Upper lobe of left lung (tissue), 6 donors: ENCODE results near the gene ATOSA. TPM values are rescaled to one million over a fixed set of nuclear protein-coding genes. Genes with fewer than 3 reads are reported as not detected.
A peak's percentile ranks its signal among the peaks of the same experiment; 100 is the strongest.

Experiments
- ATAC-seq, 2 donors: fragments of 200-7000 bp; cut with Tn5 transposase; one replicate each; pipeline ENCODE4 v1.9.1; 2022; ENCODE audit warnings: mild to moderate bottlenecking in 2 of 2, moderate library complexity in 2 of 2; ENCODE audit not compliant: low FRiP score in 2 of 2
- DNase-seq, 2 donors: peaks; one replicate each; pipeline ENCODE4 v3.0.0-alpha.2; 2019 to 2020
- H3K27ac ChIP-seq, 4 donors: fragments of 200-600 bp; sonication (generic); one replicate each; pipeline ENCODE4 v1.5.1; 2016 to 2019
- H3K27me3 ChIP-seq, 4 donors: fragments of 200-600 bp; sonication (generic); one replicate each; pipeline ENCODE4 v1.5.1; 2017 to 2019
- H3K36me3 ChIP-seq, 4 donors: fragments of 200-600 bp; sonication (generic); one replicate each; pipeline ENCODE4 v1.5.1; 2016 to 2019
- H3K4me1 ChIP-seq, 4 donors: fragments of 200-600 bp; sonication (generic); one replicate each; pipeline ENCODE4 v1.5.1; 2018 to 2019
- H3K4me3 ChIP-seq, 4 donors: fragments of 200-600 bp; sonication (generic); one replicate each; pipeline ENCODE4 v1.5.1; 2017 to 2019; ENCODE audit warnings: mild to moderate bottlenecking in 2 of 4, moderate library complexity in 1 of 4
- H3K9me3 ChIP-seq, 4 donors: fragments of 200-600 bp; sonication (generic); one replicate each; pipeline ENCODE4 v1.5.1; 2018 to 2019
- EP300 ChIP-seq, 4 donors: sonication (generic); formaldehyde crosslinking; IDR thresholded peaks; one replicate each; pipeline ENCODE4 v1.5.1; 2017; ENCODE audit warnings: antibody characterized with exemption in 4 of 4, control low read depth in 2 of 4
- POLR2A ChIP-seq, 4 donors: fragments of 450-650 bp; IDR thresholded peaks; one replicate each; pipeline ENCODE4 v1.5.1; 2016 to 2017; ENCODE audit warnings: antibody characterized with exemption in 4 of 4, mild to moderate bottlenecking in 2 of 4
- POLR2AphosphoS5 ChIP-seq, 2 donors: sonication (generic); formaldehyde crosslinking; IDR thresholded peaks; one replicate each; pipeline ENCODE4 v1.5.1; 2017; ENCODE audit warnings: antibody characterized with exemption in 2 of 2
- WGBS, 2 donors: methylation state at CpG; one replicate each; pipeline ENCODE4 v1.1.5; 2017 to 2018; 5-methylcytosine and 5-hydroxymethylcytosine counted together
- total RNA-seq, 6 donors: library from RNA; depleted of rRNA in 4 of 6; stranded (reverse); fragments of >200 nt in 4 of 6; gene quantifications; one replicate each; pipeline versions ENCODE4 v1.1.0 to v1.2.1, GENCODE V29; 2016 to 2021
- TF ChIP-seq, protein P1 (sequence below), 6 experiments: fragments of 450-650 bp in 4 of 6; fragments of 200-600 bp in 2 of 6; sonication (generic) in 2 of 6; IDR thresholded peaks; one replicate each; pipeline ENCODE4 v1.5.1; 2016 to 2019; ENCODE audit warnings: antibody characterized with exemption in 6 of 6
- donor health status: DM: no; HTN: no; CAD: no; lungs with moderate emphysema.
- donor health status: DM: no; HTN: yes; CAD: no; lungs with severe emphysema.

The ATOSA gene
- total RNA-seq, 6 donors from 2014 or later, result 30.8 to 115 (median 45.4) TPM

DNA sequence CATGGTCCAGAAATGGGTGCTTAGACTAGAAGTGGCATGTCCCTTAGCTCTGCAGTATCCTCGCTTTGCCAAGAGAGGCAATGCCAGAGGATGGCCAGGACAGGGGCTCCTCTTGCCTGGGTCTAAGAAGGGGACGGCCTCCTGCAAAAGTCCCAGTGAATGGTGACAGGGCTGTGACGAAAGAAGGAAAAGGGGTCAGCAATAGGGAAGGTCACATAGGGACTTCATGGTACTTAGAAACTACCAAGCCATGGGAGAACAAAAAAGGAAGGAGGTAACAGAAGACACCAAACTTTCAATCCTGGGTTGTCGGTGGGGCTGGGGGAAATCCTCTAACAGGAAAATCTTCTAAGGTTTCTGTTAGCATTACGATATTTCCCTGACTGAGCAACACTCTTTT, 36.2 kb upstream of the ATOSA start:
- 65 to 82% methylated on average over 5 of the region's 5 CpGs for WGBS, 2 donors
- Histone ChIP-seq H3K36me3 (no peaks in the 10 kb centered on the region), H3K9me3 (no peaks in the 10 kb centered on the region), H3K4me1 (no peaks in the 10 kb centered on the region), H3K27me3 (no peaks in the 10 kb centered on the region), H3K27ac (no peak overlapping the region), H3K4me3 (no peak overlapping the region)
- TF ChIP-seq POLR2AphosphoS5 (IDR thresholded peaks at IDR 0.05) (no peak), EP300 (IDR thresholded peaks at IDR 0.05) (no peak), POLR2A (IDR thresholded peaks at IDR 0.05) (no peak)
- TF ChIP-seq, protein P1, sequence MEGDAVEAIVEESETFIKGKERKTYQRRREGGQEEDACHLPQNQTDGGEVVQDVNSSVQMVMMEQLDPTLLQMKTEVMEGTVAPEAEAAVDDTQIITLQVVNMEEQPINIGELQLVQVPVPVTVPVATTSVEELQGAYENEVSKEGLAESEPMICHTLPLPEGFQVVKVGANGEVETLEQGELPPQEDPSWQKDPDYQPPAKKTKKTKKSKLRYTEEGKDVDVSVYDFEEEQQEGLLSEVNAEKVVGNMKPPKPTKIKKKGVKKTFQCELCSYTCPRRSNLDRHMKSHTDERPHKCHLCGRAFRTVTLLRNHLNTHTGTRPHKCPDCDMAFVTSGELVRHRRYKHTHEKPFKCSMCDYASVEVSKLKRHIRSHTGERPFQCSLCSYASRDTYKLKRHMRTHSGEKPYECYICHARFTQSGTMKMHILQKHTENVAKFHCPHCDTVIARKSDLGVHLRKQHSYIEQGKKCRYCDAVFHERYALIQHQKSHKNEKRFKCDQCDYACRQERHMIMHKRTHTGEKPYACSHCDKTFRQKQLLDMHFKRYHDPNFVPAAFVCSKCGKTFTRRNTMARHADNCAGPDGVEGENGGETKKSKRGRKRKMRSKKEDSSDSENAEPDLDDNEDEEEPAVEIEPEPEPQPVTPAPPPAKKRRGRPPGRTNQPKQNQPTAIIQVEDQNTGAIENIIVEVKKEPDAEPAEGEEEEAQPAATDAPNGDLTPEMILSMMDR (IDR thresholded peaks at IDR 0.05), result no peak
- ATAC-seq (no peak), DNase-seq (no peak)

DNA sequence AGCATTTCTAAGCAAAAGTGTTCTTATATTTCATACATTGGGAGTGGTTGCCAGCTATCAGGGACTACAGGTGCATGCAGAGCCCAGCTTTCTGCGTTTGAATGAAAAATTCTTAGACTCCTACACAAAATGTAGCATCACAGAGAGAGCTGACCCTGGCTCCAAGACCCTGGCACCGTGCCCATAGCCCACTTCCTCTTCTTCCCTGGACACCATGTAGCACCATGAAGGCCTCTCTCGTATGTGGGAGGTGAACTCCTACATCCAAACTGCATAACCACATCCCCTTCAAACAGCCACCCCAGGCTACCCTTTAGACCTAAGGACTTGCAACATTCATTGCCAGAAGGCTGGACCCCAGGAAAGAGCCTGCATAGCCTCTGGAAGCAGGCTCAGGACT, 35.8 kb upstream of the ATOSA start:
- H3K9me3 ChIP-seq, result no peaks in the 10 kb centered on the region
- no peak for TF ChIP-seq POLR2A (IDR thresholded peaks at IDR 0.05)
- TF ChIP-seq EP300 (IDR thresholded peaks at IDR 0.05), result no peak
- TF ChIP-seq POLR2AphosphoS5 (IDR thresholded peaks at IDR 0.05), result no peak
- TF ChIP-seq, protein P1 (IDR thresholded peaks at IDR 0.05), result no peak
- 53 to 60% methylated on average over 3 of the region's 3 CpGs for WGBS, 2 donors
- H3K36me3 ChIP-seq, result no peaks in the 10 kb centered on the region
- no peak overlapping the region for H3K27ac ChIP-seq
- DNase-seq (no peak), ATAC-seq (no peak)
- H3K27me3 ChIP-seq, result no peaks in the 10 kb centered on the region
- no peak overlapping the region for H3K4me3 ChIP-seq
- no peaks in the 10 kb centered on the region for H3K4me1 ChIP-seq

DNA sequence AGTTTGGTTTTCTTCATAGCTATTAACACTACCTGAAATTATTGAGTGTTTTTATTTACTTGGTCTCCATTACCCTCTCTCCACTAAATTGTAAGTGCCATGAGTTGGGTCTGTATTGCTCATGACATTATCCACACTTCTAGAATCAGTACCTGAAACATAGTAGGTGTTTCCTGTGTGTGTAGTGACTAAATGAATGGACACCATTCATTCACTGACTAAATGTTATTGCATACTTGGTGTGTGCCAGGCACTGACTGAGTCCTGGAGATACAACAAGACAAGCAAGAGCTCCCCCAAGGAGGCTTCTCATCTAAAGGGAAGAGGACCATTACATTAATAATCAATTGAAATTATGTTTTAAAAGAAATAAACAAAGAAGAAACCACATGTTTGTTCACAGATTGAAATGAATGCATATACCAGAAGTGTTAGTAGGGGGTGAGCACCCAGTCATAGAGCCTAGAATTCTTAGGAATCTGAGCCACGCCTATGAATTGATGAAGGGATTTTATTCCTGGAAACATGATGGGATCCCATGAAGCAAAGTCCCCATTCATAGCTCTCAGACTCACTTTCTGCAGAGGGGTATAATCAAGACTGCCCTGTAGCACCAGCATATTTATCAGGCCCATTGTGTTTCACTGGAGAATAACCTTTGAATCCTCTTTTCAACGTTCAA, 31.7 kb upstream of the ATOSA start:
- H3K4me1 ChIP-seq, result no peaks in the 10 kb centered on the region
- H3K27me3 ChIP-seq, result no peaks in the 10 kb centered on the region
- no peaks in the 10 kb centered on the region for H3K36me3 ChIP-seq
- H3K27ac ChIP-seq, result no peak overlapping the region
- DNase-seq (no peak), ATAC-seq (no peak)
- H3K9me3 ChIP-seq, result no peaks in the 10 kb centered on the region
- TF ChIP-seq EP300 (IDR thresholded peaks at IDR 0.05), result no peak
- TF ChIP-seq, protein P1 (IDR thresholded peaks at IDR 0.05), result no peak
- TF ChIP-seq POLR2A (IDR thresholded peaks at IDR 0.05), result no peak
- no peak for TF ChIP-seq POLR2AphosphoS5 (IDR thresholded peaks at IDR 0.05)
- WGBS, 2 donors, result 86 to 90% methylated on average over 2 of the region's 2 CpGs
- no peak overlapping the region for H3K4me3 ChIP-seq

DNA sequence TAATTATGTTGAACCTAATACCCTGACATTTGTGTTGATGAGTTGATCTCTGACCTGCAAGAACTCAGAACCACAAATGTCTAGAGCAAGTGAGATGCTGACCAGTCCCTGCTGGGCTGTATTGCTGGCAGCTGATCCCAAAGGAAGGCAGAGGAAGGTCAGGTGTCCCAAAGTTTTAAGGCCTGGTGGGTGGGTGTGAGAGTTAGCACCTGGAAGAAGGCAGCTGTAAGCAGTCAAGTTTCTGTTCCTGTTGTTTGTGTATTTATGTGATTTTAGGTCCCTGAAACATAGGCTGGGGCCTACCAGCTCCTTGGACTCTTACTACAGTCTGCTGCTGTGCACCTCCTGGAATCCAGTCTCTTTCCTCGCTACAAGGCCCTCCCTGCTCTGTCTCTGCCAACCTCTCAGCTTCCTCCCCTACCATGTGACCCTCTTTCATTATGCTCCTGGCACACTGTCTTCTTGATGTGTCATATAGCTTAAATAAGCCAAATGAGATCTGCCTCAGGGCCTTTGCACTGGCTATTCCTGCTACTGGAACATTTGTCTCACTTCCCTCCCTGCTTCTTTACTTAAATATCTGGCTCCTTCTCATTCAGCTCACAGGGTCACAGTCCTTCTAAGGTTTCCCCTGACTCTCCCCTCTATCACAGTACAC, 31.0 kb upstream of the ATOSA start:
- no peaks in the 10 kb centered on the region for H3K36me3 ChIP-seq
- no peaks in the 10 kb centered on the region for H3K4me1 ChIP-seq
- no peak overlapping the region for H3K4me3 ChIP-seq
- TF ChIP-seq POLR2A (IDR thresholded peaks at IDR 0.05) (no peak), EP300 (IDR thresholded peaks at IDR 0.05) (no peak)
- TF ChIP-seq, protein P1 (IDR thresholded peaks at IDR 0.05), result no peak
- DNase-seq (no peak), ATAC-seq (peak in 1 of 2 donors; percentile 49)
- no peaks in the 10 kb centered on the region for H3K27me3 ChIP-seq
- H3K27ac ChIP-seq, result no peak overlapping the region
- H3K9me3 ChIP-seq, result no peaks in the 10 kb centered on the region
- WGBS, 2 donors, result 88 to 95% methylated on average over 1 of the region's 1 CpG
